K562 (cell line): Measurements from ENCODE around the gene PHF5A. TPM values are rescaled to one million over a fixed set of nuclear protein-coding genes. Genes with fewer than 3 reads are reported as not detected.

Experiments used
- CREM ChIP-seq: IDR thresholded peaks from 2 replicates; pipeline ENCODE4 v1.6.1; 2014; ENCODE audit warnings: antibody characterized with exemption, low read depth
- DIDO1 ChIP-seq: fragments of 450-650 bp; IDR thresholded peaks from 2 replicates; pipeline ENCODE4 v1.6.1; 2016; ENCODE audit warnings: low read depth, missing biosample characterization, missing genetic modification characterization
- DNMT1 ChIP-seq: fragments of 450-650 bp; IDR thresholded peaks from 2 replicates; pipeline ENCODE4 v1.6.1; 2016; ENCODE audit warnings: antibody characterized with exemption, mild to moderate bottlenecking
- ELF1 ChIP-seq: fragments of 200-800 bp; sonication (Bioruptor generic); IDR thresholded peaks from 2 replicates; pipeline ENCODE4 v1.6.1; 2016; ENCODE audit warnings: missing genetic modification characterization, missing compliant biosample characterization
- GABPA ChIP-seq: fragments of 200-800 bp; sonication (Bioruptor generic); conservative IDR thresholded peaks from 2 replicates; pipeline ENCODE4 v1.6.1; 2016; ENCODE audit warnings: low read depth, missing genetic modification characterization, missing compliant biosample characterization
- MBD2 ChIP-seq: sonication (generic); IDR thresholded peaks from 2 replicates; pipeline ENCODE4 v1.6.1; 2016; ENCODE audit warnings: low read depth, borderline replicate concordance
- RBFOX2 ChIP-seq: fragments of 200-400 bp; formaldehyde crosslinking; IDR thresholded peaks from 2 replicates; pipeline ENCODE4 v1.6.1; 2017; ENCODE audit warnings: low read depth, mild to moderate bottlenecking, low read length, moderate library complexity
- RBM15 ChIP-seq: fragments of 200-400 bp; formaldehyde crosslinking; IDR thresholded peaks from 2 replicates; pipeline ENCODE4 v1.6.1; 2018; ENCODE audit warnings: mild to moderate bottlenecking, low read length, moderate library complexity; ENCODE audit not compliant: insufficient read depth
- SAFB2 ChIP-seq: fragments of 200-400 bp; formaldehyde crosslinking; IDR thresholded peaks from 2 replicates; pipeline ENCODE4 v1.6.1; 2018; ENCODE audit warnings: borderline replicate concordance, low read length, low read depth, moderate library complexity; ENCODE audit not compliant: severe bottlenecking
- TEAD2 ChIP-seq: fragments of 450-650 bp; IDR thresholded peaks from 2 replicates; pipeline ENCODE4 v1.6.1; 2016; ENCODE audit warnings: missing genetic modification characterization, control low read depth, missing compliant biosample characterization
- ZNF143 ChIP-seq: sonication (generic); formaldehyde crosslinking; IDR thresholded peaks from 2 replicates; pipeline ENCODE4 v1.9.0; 2022; ENCODE audit warnings: mild to moderate bottlenecking, missing genetic modification reagents
- polyA plus RNA-seq, 8 experiments: library from polyadenylated mRNA; depleted of rRNA in 4 of 8; stranded (reverse) in 5 of 8; unstranded in 3 of 8; fragments of >200 nt; fragmentation: Nextera tagmentation in 2 of 8; fragmentation: Illumina TruSeq in 1 of 8; extraction: Ambion mirVana in 2 of 8; extraction: Trizol in 1 of 8; gene quantifications; 2 replicates each; pipeline versions ENCODE4 v1.2.1 to v1.2.3, GENCODE V29; 2011 to 2014; ENCODE audit warnings: inconsistent platforms in 1 of 8, missing spikeins in 1 of 8
- total RNA-seq, 7 experiments: library from RNA; depleted of rRNA in 6 of 7; stranded (reverse); fragments of >200 nt in 6 of 7; fragmentation: Illumina TruSeq in 2 of 7; extraction: Trizol in 2 of 7; gene quantifications; 2 replicates each; pipeline versions ENCODE4 v1.2.1 to v1.2.3, GENCODE V29; 2011 to 2021; ENCODE audit warnings: low replicate concordance in 1 of 7
- TF ChIP-seq, protein P1 (sequence below): fragments of 150-350 bp; conservative IDR thresholded peaks from 2 replicates; pipeline ENCODE4 v1.6.1; 2014; ENCODE audit warnings: low read length
- TF ChIP-seq, protein P2 (sequence below): sonication (generic); formaldehyde crosslinking; IDR thresholded peaks from 2 replicates; pipeline ENCODE4 v1.8.1; 2023; ENCODE audit warnings: mild to moderate bottlenecking, missing genetic modification reagents
- TF ChIP-seq, protein P3 (sequence below), 2 experiments: fragments of 450-650 bp; formaldehyde crosslinking in 1 of 2; IDR thresholded peaks; 2 replicates each; pipeline versions ENCODE4 v1.4.0 to v1.6.1; 2014 to 2020; ENCODE audit warnings: mild to moderate bottlenecking in 2 of 2, borderline replicate concordance in 1 of 2, low read depth in 1 of 2

Gene PHF5A
- total and polyA plus RNA-seq, 9 of the 15 experiments (the other 6 are each of a cell fraction or from before 2014, with no cell fraction given), result 14.2 to 144 (median 101) TPM

DNA sequence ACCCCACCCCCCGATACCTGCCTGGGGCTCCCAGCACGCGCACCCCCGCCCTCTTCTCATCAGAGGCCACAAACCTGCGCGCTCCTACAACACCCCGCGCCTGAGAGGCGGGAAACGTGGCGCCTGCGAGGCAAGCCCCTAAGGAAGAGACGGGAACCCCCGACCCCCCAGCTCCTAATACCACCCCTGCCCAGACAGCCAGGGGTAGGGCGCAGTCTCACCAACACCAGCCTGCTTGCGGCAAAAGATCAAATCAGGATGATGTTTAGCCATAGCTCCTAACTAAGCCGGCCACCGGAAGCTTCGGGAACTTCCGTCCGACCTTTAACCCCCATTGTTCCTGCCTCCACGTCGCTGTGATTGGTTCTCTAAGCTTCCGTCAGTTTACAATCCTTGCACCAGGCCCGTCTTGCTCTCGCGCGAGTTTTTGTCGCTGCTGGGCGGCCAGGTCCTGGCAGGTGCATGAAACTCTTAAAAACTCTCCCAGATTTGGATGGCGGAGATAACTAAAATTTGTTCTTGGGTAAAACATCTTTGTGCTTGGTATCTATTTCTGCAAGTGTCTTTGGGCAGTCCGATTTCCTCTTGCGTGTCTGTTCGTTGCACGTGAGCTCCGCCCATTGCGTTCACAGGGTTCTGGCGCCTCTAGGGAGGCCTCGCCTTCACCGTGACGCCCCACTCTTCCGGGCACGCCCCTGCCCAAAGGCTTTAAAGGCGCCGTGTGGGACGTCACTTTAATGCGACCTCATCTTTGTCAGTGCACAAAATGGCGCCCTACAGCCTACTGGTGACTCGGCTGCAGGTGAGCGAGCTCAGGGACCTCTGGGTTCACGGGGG, at the start of gene PHF5A, which contains the start of gene ACO2 (continued):
- TF ChIP-seq ELF1 (tag) (peak; percentile 95), ZNF143 (CRISPR knock-in tag) (0 out of 2 replicates have a peak, but pooled peaks have one; percentile 24), GABPA (peak; percentile 97), TEAD2 (tag) (no peak), DIDO1 (tag) (peak; percentile 67), DNMT1 (no peak), MBD2 (peak; percentile 53; the same call in 1 of the 2 replicates), CREM (peak; percentile 99), RBFOX2 (peak; percentile 92), SAFB2 (no peak), RBM15 (no peak)
- TF ChIP-seq, protein P1, sequence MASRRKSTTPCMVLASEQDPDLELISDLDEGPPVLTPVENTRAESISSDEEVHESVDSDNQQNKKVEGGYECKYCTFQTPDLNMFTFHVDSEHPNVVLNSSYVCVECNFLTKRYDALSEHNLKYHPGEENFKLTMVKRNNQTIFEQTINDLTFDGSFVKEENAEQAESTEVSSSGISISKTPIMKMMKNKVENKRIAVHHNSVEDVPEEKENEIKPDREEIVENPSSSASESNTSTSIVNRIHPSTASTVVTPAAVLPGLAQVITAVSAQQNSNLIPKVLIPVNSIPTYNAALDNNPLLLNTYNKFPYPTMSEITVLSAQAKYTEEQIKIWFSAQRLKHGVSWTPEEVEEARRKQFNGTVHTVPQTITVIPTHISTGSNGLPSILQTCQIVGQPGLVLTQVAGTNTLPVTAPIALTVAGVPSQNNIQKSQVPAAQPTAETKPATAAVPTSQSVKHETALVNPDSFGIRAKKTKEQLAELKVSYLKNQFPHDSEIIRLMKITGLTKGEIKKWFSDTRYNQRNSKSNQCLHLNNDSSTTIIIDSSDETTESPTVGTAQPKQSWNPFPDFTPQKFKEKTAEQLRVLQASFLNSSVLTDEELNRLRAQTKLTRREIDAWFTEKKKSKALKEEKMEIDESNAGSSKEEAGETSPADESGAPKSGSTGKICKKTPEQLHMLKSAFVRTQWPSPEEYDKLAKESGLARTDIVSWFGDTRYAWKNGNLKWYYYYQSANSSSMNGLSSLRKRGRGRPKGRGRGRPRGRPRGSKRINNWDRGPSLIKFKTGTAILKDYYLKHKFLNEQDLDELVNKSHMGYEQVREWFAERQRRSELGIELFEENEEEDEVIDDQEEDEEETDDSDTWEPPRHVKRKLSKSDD, result no peak; the same call in 1 of the 2 replicates
- TF ChIP-seq, protein P2, sequence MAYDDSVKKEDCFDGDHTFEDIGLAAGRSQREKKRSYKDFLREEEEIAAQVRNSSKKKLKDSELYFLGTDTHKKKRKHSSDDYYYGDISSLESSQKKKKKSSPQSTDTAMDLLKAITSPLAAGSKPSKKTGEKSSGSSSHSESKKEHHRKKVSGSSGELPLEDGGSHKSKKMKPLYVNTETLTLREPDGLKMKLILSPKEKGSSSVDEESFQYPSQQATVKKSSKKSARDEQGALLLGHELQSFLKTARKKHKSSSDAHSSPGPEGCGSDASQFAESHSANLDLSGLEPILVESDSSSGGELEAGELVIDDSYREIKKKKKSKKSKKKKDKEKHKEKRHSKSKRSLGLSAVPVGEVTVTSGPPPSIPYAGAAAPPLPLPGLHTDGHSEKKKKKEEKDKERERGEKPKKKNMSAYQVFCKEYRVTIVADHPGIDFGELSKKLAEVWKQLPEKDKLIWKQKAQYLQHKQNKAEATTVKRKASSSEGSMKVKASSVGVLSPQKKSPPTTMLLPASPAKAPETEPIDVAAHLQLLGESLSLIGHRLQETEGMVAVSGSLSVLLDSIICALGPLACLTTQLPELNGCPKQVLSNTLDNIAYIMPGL, result no peak
- TF ChIP-seq, protein P3, sequence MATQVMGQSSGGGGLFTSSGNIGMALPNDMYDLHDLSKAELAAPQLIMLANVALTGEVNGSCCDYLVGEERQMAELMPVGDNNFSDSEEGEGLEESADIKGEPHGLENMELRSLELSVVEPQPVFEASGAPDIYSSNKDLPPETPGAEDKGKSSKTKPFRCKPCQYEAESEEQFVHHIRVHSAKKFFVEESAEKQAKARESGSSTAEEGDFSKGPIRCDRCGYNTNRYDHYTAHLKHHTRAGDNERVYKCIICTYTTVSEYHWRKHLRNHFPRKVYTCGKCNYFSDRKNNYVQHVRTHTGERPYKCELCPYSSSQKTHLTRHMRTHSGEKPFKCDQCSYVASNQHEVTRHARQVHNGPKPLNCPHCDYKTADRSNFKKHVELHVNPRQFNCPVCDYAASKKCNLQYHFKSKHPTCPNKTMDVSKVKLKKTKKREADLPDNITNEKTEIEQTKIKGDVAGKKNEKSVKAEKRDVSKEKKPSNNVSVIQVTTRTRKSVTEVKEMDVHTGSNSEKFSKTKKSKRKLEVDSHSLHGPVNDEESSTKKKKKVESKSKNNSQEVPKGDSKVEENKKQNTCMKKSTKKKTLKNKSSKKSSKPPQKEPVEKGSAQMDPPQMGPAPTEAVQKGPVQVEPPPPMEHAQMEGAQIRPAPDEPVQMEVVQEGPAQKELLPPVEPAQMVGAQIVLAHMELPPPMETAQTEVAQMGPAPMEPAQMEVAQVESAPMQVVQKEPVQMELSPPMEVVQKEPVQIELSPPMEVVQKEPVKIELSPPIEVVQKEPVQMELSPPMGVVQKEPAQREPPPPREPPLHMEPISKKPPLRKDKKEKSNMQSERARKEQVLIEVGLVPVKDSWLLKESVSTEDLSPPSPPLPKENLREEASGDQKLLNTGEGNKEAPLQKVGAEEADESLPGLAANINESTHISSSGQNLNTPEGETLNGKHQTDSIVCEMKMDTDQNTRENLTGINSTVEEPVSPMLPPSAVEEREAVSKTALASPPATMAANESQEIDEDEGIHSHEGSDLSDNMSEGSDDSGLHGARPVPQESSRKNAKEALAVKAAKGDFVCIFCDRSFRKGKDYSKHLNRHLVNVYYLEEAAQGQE (IDR thresholded peaks at IDR 0.05; ENCODE audit: borderline replicate concordance), result no peak
- TF ChIP-seq, protein P3 (CRISPR knock-in tag; IDR thresholded peaks at IDR 0.05; ENCODE audit: low read depth), result no peak
